ENCODE data around the gene SLC35E3.

The SLC35E3 gene

GRCh38 chr12:68769941-68770340 lies 24.0 kb downstream of the SLC35E3 start:
- no peak for DNase-seq (ENCODE audit: low read depth in 2 of 2)

- no peak for DNase-seq (ENCODE audit: low read depth in 2 of 2)
These were observed 25.4 kb downstream of the SLC35E3 start for GRCh38 chr12:68771223-68771925.

- DNase-seq (ENCODE audit: low read depth in 2 of 2), result no peak
These were observed 26.7 kb downstream of the SLC35E3 start for GRCh38 chr12:68772714-68773113.

GRCh38 chr12:68773582-68773981 lies 27.6 kb downstream of the SLC35E3 start:
- no peak for DNase-seq (ENCODE audit: low read depth in 2 of 2)

- no peak for DNase-seq (ENCODE audit: low read depth in 2 of 2)
These were observed 29.2 kb downstream of the SLC35E3 start for GRCh38 chr12:68775121-68775630.

GRCh38 chr12:68776976-68777610 lies 31.1 kb downstream of the SLC35E3 start:
- DNase-seq (ENCODE audit: low read depth in 2 of 2), result no peak

GRCh38 chr12:68779280-68779679 lies 33.3 kb downstream of the SLC35E3 start:
- DNase-seq (ENCODE audit: low read depth in 2 of 2), result no peak

GRCh38 chr12:68780731-68781130 lies 34.8 kb downstream of the SLC35E3 start:
- DNase-seq (ENCODE audit: low read depth in 2 of 2), result no peak

- DNase-seq (ENCODE audit: low read depth in 2 of 2), result no peak
These were observed 35.8 kb downstream of the SLC35E3 start for GRCh38 chr12:68781728-68782127.

- no peak for DNase-seq (ENCODE audit: low read depth in 2 of 2)
These were observed 38.0 kb downstream of the SLC35E3 start for GRCh38 chr12:68784015-68784414.

GRCh38 chr12:68785358-68785757 lies 39.4 kb downstream of the SLC35E3 start:
- no peak for DNase-seq (ENCODE audit: low read depth in 2 of 2)

- DNase-seq (ENCODE audit: low read depth in 2 of 2), result no peak
These were observed 39.8 kb downstream of the SLC35E3 start for GRCh38 chr12:68785823-68786222.

- DNase-seq (ENCODE audit: low read depth in 2 of 2), result no peak
These were observed 41.0 kb downstream of the SLC35E3 start for GRCh38 chr12:68786929-68787328.

GRCh38 chr12:68788554-68789143 lies 42.7 kb downstream of the SLC35E3 start:
- DNase-seq (ENCODE audit: low read depth in 2 of 2), result no peak

GRCh38 chr12:68789144-68789878 lies 43.3 kb downstream of the SLC35E3 start:
- no peak for DNase-seq (ENCODE audit: low read depth in 2 of 2)

- no peak for DNase-seq (ENCODE audit: low read depth in 2 of 2)
These were observed 44.3 kb downstream of the SLC35E3 start for GRCh38 chr12:68790081-68790951.

GRCh38 chr12:68790952-68791234 lies 44.9 kb downstream of the SLC35E3 start:
- DNase-seq (ENCODE audit: low read depth in 2 of 2), result no peak

- no peak for DNase-seq (ENCODE audit: low read depth in 2 of 2)
These were observed 46.0 kb downstream of the SLC35E3 start for GRCh38 chr12:68791897-68792481.

- DNase-seq (ENCODE audit: low read depth in 2 of 2), result no peak
These were observed 47.0 kb downstream of the SLC35E3 start for GRCh38 chr12:68792952-68793351.

GRCh38 chr12:68793436-68793835 lies 47.5 kb downstream of the SLC35E3 start:
- DNase-seq (ENCODE audit: low read depth in 2 of 2), result no peak

GRCh38 chr12:68793975-68794652 lies 48.1 kb downstream of the SLC35E3 start:
- no peak for DNase-seq (ENCODE audit: low read depth in 2 of 2)
